ENCODE data around the gene KATNBL1. TPM values are rescaled to one million over a fixed set of nuclear protein-coding genes. Genes with fewer than 3 reads are reported as not detected.

The KATNBL1 gene
- 43.5 and 46.8 TPM in 2 replicates for total RNA-seq (2021)
- long read RNA-seq, transcript KATNBL1-214 (5 exons, 924 nt) = minor isoform, 16 of 233 reads
- long read RNA-seq, transcript KATNBL1-201 (10 exons, 2,723 nt) = major isoform, 155 of 233 reads
- long read RNA-seq, partial matches to known transcripts = 13 of 233 reads
- long read RNA-seq, other reads (novel, unspliced or antisense) = 46 of 233 reads

- no peak within 1 kb of the TSS for H2BK12ac ChIP-seq (ENCODE audit: insufficient read length, low read depth, low read length)
- Mint-ChIP-seq H3K9me3 (no peaks in the 10 kb centered on the region; a peak in 1 of 5 replicates), H3K27me3 (ENCODE audit: low read depth) (no peaks in the 10 kb centered on the region; the same call in 1 of the 2 replicates), H3K36me3 (ENCODE audit: insufficient read depth in 1 of 3, low read depth in 3 of 3) (peaks cover 9 to 19% (median 12%) of the 10 kb centered on the region in 3 experiments), H3K27ac (peak within 1 kb of the TSS; percentile 94 to 98 (median 96)), H3K4me3 (peak within 1 kb of the TSS; percentile 93 to 96), H3K4me1 (peaks cover 42 to 46% of the 10 kb centered on the region in 2 experiments)
- peak; percentile 97 for TF ChIP-seq CTCF (conservative IDR thresholded peaks at IDR 0.05)
- no peak within 1 kb of the TSS for H2BK120ac ChIP-seq (ENCODE audit: low read depth, low read length, poor library complexity, severe bottlenecking)
- H2BK15ac ChIP-seq (ENCODE audit: low read depth, low read length) = no peak within 1 kb of the TSS
- H3K27ac ChIP-seq (ENCODE audit: insufficient read length, low read depth, low read length) = no peak within 1 kb of the TSS
- H2AFZ ChIP-seq (ENCODE audit: low read length) = no peak within 1 kb of the TSS
- H3K79me2 ChIP-seq (ENCODE audit: insufficient read depth, low read length) = peaks cover 16% of the 10 kb centered on the region
- H4K8ac ChIP-seq (replicated peaks; ENCODE audit: insufficient read length, low read depth, low read length) = no peak within 1 kb of the TSS
- H3K4ac ChIP-seq (ENCODE audit: low read depth, low read length) = no peak within 1 kb of the TSS
- H4K91ac ChIP-seq (ENCODE audit: insufficient read length, low read depth, low read length) = no peak within 1 kb of the TSS
- DNase-seq = peak; percentile 95
- peak within 1 kb of the TSS; percentile 53 for H3K4me2 ChIP-seq (ENCODE audit: insufficient read depth, insufficient read length, low read length)
- H2AK5ac ChIP-seq (ENCODE audit: insufficient read length, low read length) = no peak within 1 kb of the TSS
- no peaks in the 10 kb centered on the region for H4K20me1 ChIP-seq (ENCODE audit: control insufficient read depth, insufficient read depth, insufficient read length)
- H3K23ac ChIP-seq (ENCODE audit: insufficient read length, low read depth, low read length) = no peak within 1 kb of the TSS
- peak within 1 kb of the TSS; percentile 89 for H3K14ac ChIP-seq (ENCODE audit: insufficient read depth, low read length)
- peak within 1 kb of the TSS; percentile 93 for H3K18ac ChIP-seq (ENCODE audit: insufficient read length, low read depth, low read length)
- H2BK20ac ChIP-seq (ENCODE audit: low read depth, low read length, poor library complexity, severe bottlenecking) = no peak within 1 kb of the TSS
- H3T11ph ChIP-seq (ENCODE audit: low read length) = no peak within 1 kb of the TSS
- no peak within 1 kb of the TSS for H2BK5ac ChIP-seq (ENCODE audit: insufficient read length, low read length)
- H3K27me3 ChIP-seq (ENCODE audit: insufficient read depth, low read length) = no peaks in the 10 kb centered on the region
- H3K56ac ChIP-seq (ENCODE audit: insufficient read length, low read depth, low read length) = no peak within 1 kb of the TSS
- H3K9ac ChIP-seq (ENCODE audit: extremely low read depth, insufficient read length, low read length) = peak within 1 kb of the TSS; percentile 84
- peaks cover 2% of the 10 kb centered on the region for H3K23me2 ChIP-seq (ENCODE audit: insufficient read length, low read depth, low read length, poor library complexity, severe bottlenecking)
- H3K9me3 ChIP-seq (ENCODE audit: control insufficient read depth, low read depth, low read length) = no peaks in the 10 kb centered on the region
- H3K4me1 ChIP-seq (ENCODE audit: insufficient read depth, low read length) = peaks cover 12% of the 10 kb centered on the region; the same call in 1 of the 2 replicates
- no CpG with 5 or more reads among the region's 81 CpGs for WGBS (ENCODE audit: extremely low coverage, insufficient read length, low lambda C conversion rate)
- H4K5ac ChIP-seq (ENCODE audit: insufficient read length, low read depth, low read length) = no peak within 1 kb of the TSS
- H3K79me1 ChIP-seq (ENCODE audit: insufficient read depth, low read depth, low read length, poor library complexity, severe bottlenecking) = peaks cover 3% of the 10 kb centered on the region
Observed at GRCh38 chr15:34209421-34210282, at the start of gene KATNBL1. TSS of gene KATNBL1 (minus strand) at chr15:34210096. CDS start at chr15:34163676, 46,420 bp downstream.

Measured in H9 (cell line).